MV-4-11 (cell line): ENCODE results near the gene PKD1L1.
A peak's percentile ranks its signal among the peaks of the same experiment; 100 is the strongest.
"Not testable (repeated sequence)": the region's sequence is repeated elsewhere in the genome, so short reads cannot be mapped to it uniquely, and the experiment has no call there.

ENCODE experiments used
- DNase-seq: peaks from one replicate; lab custom pipeline; 2025; lab: John Stamatoyannopoulos, UW

PKD1L1 gene

DNA sequence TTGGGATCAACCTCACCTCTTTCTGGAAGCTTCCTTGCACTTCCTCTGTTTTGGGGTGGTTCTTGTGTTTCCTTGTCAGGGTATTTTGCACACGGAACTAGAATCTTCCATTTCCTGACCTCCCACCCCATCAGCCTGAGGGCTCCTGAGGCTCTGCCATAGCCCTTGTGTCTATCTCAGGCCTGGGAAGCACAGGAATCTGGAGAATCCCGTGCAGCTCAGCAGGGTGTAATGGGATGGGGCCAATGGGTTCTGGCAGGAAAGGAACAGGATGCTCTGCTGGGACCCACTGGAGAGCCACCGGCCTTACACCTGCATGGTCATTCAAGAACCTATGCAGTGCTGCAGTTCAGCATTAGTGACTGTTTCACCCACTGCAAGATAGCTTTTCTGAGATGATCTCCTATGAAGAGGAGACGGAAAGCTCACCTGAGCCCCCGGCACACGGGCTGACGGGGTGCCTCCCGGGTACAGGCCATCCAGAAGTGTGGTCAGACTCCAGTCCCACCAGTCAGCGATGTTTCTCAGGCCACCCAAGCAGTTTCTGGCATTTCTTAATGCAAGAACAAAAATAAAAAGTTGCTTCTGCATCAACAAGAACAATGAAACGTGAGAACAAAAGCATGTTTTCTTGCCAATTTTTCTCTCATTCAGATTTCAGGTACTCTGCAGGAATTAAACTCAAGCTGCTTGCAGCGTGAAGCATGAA lies 133.2 kb downstream of the PKD1L1 start:
- no peak for DNase-seq

DNA sequence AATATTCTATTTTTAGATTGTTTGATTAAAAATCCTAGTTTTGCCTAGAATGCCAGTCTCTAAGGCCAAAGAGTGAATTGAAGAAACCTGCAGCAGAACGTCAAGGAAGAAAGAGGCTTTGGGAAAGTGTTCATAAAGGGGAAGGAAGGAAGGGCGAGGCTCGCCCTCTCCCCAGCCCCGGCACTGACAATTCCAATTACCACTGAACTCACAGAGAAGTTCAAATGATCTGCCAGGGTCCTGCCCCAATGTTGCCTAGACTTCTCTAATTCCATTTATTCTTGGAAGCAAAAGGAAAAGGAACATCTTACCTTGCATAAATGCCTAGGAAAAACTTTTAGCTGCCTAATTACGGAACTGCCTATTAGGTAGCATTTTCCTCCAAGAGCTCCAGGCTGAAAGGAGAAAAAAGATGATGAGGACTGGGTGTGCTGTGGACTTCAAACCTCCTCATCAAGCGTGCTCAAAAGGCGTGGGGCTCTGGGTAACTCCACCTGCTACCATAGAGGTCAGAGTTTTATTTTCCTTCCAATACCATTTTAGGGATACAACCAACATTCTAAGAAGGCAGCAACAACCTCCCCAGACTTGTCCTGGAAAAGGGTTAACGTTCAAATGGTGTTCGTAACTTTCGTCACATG lies 134.5 kb downstream of the PKD1L1 start:
- no peak for DNase-seq

DNA sequence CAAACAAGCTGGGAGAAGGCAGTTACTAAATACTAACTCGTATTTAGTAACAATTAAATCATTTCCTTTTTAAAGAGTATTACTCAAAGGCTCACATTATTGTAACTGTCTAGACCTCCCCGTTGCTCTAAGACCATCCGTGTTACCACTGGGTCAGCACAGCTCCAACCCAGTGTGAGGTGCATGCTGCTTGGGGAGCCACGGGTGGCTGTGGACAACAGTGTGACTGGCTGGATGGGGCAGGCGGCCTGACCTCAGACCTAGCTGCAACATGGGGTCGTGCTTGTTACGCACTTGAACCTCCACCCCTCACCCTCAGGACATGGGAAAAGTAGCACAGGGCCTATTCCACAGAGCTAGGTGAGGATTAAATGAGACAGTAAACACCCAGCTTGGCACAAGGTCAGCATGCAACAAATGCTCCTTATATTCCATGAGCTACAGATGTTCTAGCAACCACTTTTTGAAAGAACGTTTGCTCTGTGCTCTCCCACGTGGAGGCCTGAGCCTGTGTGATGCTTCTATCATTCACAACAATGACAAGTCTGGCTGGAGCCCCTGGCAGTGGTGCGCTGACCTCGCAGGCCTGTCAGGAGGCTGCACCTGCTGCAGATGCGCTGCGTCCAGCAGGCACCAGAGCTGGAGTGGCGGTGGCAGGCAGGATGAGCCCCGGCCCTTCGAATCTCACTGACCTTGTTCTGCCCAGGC lies 135.7 kb downstream of the PKD1L1 start:
- DNase-seq: no peak

DNA sequence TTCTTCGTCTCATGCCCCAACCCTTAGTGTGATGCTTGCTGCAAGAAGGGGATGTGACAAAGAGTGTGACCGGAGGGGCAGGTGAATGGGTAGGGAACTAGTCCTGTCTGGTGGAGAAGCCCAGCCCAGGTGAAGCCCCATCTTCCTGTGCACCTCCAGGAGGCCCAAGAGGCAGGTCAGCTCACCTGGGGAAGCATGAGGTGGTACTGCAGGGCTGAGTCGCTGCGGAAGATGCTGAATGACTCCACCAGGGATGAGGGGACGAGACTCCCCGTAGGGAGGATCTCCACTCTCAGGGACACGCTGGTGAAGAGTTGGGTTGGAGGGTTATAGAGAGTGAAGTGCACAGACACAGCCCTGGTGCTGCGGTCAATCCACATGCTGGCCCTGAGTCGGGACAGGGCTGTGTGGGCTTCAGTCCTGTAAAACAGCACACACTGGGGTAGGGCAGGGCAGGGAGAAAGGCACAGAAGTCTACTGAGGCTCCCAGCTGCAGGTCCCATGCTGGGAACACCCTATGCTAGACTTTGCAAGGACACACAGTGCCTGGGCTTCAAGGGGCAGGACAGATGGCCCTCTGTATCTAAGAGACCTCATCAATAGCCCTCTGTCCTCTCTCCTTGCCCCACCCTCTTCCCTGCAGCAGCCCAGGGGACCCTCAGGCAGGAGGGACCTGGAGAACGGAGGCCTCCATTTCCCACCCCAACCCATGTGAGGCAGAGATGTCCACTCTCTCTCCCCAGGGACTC lies 136.5 kb downstream of the PKD1L1 start:
- DNase-seq: no peak

DNA sequence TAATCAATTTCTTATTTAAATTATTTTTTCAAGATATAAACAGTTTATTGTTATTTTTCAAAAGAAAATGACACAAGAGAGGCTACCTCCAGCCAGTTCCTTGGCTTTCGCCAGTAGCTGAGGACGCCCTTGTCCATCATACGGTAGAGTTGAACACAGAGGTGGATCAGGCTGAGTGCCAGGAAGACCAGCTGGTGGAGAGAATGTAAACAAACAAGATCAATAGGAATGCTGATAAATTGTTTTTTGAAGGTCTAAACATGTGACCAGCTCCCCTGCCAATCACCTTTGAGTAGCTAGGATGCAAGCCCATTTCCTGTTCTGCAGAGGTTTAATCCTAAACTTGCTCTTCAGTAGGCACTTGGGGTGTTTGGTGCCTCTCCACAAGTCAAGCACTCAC lies 138.9 kb downstream of the PKD1L1 start:
- no peak for DNase-seq

DNA sequence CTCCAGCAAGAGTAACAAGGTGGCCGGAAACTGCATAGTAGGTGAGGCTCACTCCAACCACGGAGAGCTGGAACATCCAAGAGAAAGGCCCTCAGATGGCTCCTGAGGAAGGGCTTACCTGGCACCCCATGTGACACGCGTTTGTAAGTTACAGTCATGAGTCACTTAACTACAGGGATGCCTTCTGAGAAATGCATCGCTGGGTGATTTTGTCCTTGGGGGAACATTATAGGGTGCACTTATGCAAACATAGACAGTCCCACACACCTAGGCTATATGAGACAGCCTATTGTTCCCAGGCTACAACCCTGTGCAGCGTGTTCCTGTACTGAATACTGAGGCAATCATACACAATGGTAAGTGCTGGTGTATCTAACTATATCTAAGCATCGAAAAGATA lies 139.9 kb downstream of the PKD1L1 start:
- no peak for DNase-seq

DNA sequence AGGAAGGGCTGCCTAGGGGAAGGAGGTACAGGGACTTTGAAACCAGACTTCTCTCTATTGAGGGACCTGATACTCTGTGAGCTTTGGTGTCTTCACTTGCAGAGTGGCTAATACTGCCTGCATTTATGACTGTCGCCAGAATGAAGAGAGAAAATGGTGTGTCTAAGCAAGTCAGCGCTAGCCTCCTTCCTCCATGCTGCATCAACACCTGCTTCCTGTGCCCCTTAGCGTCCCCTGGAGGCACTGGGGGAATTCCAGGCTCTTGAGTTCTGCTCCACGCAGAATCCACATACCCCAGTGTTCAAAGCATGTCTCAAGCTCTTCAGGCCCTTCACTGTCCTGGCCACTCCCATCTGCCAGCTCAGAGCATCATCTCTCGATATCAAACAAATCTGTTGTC lies 140.5 kb downstream of the PKD1L1 start:
- no peak for DNase-seq

DNA sequence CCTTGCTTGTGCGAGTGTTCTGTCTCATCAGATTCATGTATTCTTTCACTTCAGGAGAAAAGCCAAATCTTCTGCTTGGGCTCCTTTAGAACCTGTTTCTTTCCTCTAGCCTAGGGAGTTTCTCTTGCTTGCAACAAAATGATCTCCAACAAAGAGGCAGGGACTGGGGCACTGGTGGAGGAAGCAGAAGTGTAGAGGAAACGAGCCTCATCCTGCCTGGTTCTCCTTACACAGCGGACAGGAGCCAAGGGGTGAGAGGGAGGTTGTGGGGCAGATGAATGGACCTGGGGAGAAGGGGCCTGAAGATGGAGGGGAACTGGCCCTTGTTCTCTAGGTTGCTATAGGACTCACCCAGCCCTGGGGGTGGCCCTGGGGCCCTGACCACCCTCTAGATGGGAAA lies 141.1 kb downstream of the PKD1L1 start:
- DNase-seq: no peak

DNA sequence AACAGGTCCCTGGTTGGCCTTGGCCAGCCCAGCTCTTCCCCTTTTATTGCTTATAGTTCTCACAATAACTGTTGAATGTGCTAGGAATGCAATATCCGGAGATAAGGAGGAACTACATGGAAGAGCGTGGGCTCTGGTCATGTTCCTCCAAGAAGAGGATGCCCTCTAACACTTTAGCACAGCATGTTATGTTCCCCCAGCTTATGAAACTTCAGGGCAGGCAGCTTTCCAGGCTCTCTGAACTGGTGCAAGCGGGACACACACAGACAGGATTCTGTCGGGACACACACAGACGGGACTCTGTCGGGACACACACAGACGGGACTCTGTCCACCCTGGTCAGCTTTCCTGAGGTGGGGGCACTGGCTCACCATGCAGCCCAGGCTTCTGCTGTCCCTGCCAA lies 141.6 kb downstream of the PKD1L1 start:
- DNase-seq: peak; percentile 32

DNA sequence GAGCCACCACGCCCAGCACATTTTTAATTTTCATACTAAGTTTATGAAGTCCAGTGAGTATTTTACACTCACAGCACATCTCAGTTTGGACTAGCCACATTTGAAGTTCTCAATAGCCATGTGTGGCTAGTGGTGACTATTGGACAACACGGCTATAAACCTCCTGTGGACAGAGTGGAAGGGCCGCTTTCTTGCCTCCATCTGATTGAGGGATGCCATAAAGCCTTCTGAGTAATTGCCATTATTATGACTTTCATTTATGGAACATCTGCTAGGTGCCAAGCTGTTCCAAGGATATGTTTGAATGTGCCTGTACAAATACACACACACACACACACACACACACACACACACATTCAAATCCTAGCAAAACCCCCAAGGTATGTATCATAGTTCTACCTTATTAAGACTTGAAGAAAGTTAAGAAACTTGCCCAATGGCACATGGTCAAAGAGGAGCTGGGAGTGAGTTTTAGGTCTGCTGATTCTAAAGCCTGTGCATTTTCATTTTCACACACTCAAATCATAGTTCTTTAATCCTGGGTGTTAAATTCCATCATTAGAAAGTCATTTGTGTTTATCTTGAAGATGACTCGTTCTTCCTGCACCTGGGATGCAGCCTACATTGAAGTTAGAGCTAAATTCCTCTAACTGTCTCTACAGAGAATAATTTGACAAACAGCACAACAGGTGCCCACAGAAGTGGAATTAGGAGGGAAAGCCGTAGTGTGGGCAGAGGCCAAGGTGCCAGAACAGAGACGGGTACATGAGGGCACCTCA lies 143.3 kb downstream of the PKD1L1 start:
- no peak for DNase-seq

DNA sequence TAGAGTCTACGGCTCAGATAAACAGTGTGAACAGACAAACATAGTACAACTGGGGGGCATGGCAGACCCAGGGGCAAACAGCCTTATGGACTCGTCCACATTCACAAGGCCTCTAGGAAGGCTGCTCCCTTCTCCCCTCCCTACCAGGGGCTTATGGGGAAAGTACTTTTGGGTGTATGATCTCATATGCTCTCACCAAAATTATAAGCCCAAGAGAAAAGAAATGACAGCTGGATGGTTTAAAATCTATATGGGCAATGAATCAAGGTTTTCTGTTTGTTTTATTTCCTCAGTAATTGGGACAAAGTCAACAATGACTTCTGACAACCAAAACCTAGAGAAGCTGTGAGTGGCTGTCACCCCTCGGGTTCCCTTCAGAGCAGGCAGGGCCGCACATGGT lies 144.4 kb downstream of the PKD1L1 start:
- DNase-seq: no peak

DNA sequence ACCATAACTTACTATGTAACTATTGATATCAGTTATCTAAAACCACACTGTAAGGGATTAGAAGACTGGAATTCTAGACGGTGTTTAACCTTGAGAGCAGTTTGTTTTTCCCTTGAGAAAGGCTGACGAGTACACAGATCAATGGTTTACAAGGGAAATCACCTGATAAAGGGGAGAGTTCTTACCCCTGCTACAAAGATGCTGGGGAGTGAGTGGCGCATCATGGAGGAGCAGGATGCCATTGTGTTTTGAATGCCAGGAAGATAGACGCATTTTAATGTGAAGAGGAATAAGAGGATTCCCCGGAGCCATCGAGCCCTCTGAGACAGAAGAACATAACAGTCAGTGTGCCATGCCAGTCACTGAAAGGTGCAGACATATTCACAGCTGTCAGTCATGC lies 145.2 kb downstream of the PKD1L1 start:
- no peak for DNase-seq

DNA sequence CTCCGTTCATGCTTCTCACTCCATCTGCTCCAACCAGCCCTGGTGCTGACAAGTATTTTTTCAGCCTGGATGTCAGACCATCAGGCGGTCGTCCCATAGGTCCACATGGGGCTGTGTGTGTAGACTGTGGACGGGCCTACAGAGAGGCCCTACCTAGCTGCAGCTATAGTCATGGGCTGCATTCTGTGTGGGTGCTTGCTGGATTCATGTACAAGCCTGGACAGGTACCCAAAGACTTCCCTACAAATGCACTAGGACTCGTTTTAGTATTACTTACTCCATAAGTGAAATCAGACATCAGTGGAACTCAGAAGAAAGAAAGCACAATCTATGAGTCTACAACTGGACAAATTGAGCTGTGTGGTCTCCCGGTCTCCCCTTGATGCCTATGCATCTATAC lies 146.8 kb downstream of the PKD1L1 start:
- no peak for DNase-seq

DNA sequence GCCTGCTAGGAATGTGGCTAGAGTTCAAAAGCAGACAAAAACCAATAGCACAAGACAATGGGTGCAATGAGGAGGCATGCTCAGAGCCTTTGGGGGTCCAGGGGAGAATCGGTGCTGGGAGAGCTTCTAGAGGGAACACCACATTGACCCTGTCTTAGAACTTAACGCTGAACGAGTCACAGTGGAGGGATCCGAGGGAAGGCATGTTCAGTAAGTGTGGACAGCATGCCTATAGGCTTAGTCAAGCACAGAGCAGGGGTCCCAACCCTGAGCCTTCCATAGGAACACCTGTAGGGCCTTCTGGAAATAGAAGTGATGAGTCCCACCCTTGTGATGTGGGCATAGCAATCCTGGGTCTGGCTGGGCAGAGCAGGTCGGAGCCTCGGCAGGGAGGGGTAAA lies 148.7 kb downstream of the PKD1L1 start:
- no peak for DNase-seq

DNA sequence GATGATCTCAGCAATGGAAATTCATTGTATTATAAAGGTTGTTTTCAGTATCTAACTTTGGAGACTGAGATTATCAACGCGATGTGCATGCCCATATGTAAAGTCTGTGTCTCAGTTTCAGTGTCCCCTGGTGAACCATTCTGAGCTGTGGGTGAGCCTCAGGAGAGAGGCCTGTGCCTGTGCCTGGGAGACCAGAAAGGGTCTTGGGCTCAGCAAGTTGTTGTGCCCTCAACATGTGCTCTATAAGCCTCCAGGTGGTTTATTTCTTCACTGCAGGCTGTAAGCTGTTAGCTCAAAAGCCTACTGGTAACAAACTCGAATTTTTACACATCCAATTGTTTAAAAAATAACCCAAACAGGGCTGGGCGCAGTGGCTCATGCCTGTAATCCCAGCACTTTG lies 151.9 kb downstream of the PKD1L1 start:
- no peak for DNase-seq

DNA sequence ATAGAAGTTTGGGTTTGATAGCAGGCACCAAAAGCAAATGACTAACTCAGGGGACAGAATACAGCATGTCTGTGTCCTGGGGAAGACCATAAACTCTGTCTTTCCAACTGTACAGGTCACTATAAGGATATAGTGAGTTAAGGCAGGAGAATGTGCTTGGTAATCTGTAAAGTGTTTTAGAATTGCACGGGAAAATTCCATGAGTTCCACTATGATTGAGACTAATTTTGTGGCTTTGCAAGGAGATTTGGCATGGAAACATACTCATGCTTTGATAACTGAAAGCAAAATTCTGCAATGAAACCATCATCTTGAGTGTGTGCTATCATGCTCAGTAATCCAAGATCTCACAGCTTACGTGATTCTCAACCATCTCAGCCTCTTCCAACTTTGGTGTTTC lies 152.6 kb downstream of the PKD1L1 start:
- no peak for DNase-seq

DNA sequence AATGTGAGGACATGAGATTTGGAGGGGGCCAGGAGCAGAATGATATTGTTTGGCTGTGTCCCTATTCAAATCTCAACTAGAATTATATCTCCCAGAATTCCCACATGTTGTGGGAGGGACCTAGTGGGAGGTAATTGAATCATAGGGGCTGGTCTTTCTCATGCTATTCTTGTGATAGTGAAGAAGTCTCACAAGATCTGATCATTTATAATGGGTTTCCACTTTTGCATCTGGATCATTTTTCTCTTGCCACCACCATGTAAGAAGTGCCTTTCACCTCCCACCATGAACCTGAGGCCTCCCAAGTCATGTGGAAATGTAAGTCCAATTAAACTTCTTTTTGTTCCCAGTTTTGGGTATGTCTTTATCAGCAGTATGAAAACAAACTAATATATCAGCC lies 153.1 kb downstream of the PKD1L1 start:
- DNase-seq: not testable (repeated sequence)

DNA sequence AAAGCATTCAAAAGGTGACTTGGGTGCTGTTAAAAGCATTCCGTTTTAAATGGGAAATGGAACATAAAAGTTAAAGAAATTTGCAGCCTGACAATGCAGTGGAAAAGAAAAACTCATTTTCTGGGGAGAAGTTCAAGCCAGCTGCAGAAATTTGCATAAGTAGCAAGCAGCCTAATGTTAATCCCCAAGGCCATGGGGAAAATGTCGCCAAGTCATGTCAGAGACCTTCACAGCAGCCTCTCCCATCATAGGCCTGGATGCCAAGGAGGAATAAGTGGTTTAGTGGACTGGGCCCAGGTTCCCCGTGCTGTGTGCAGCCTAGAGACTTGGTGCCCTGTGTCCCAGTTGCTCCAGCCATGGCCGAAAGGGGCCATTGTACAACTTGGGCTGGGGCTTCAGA lies 154.2 kb downstream of the PKD1L1 start:
- DNase-seq: no peak

DNA sequence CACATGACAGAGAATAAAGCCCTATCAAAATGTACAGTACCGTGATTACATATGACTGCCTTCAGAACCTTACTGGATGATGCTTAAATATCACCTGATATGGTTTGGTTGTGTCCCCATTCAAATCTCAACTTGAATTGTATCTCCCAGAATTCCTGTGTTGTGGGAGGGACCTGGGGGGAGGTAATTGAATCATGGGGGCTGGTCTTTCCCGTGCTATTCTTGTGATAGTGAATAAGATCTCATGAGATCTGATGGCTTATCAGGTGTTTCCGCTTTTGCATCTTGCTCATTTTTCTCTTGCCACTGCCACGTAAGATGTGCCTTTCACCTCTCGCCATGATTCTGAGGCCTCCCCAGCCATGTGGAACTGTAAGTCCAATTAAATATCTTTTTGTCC lies 155.1 kb downstream of the PKD1L1 start:
- DNase-seq: not testable (repeated sequence)

DNA sequence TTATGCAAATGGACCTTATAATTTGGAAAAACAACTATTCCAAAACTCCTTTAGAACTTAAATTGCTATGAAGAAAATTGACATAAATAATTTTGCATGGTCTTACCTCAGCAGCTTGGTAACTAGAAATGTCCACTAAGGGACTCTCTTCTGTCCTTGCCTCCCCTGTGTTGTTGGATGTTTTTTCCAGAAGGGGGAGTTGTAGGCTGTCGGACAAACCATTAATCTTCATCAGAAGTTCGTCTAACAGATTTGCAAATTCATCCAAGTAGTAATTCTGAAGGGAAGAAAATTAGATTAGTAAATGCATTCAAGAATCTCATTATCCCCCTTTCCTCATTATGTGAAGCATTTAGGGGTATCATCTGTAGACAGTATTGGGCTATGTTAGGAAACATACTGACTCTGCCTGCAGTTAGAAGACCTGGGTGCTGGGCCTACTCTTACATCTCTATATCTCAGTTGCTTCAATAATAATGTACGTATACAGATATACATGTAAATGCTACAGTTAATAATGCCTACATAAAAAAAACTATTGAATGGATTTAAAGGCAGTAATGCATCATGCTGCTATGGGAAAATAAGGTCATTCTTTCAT lies 155.6 kb downstream of the PKD1L1 start:
- DNase-seq: no peak

DNA sequence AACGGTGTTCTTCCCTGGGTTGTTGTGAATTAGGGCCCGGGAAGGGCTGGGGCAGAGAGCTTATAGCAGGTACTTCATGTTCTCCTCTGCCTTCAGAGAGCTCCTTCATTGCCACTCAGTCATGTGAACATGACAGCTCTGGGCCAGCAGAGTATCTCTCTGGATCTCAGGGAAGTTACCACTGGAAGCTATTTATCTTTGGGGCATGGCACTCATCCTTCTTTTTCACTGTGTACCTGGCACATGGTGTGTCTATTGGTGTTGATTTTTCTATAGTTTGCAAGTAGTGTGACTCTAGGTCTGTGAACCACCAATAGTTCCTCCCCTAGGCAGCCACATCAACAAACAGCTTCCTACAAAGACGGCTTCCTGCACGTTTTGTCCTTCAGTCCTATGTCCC lies 156.6 kb downstream of the PKD1L1 start:
- DNase-seq: no peak

DNA sequence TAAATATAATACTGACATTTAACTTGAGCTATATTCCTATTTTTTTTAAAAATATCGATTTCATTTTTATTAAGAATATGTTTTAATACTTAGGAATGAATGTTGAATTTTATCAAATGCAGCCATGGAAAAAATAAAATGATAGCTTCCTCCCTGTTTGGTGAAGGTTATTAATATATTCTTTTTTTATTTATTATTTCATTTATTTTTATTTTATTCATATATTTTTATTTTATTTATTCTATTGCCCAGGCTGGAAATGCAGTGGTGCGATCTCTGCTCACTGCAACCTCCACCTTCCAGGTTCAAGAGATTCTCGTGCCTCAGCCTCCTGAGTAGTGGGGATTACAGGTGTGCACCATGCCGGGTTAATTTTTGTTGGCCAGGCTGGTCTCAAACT lies 160.2 kb downstream of the PKD1L1 start:
- no peak for DNase-seq
